Measurements from ENCODE around the gene DBX1.

Gene DBX1

DNA sequence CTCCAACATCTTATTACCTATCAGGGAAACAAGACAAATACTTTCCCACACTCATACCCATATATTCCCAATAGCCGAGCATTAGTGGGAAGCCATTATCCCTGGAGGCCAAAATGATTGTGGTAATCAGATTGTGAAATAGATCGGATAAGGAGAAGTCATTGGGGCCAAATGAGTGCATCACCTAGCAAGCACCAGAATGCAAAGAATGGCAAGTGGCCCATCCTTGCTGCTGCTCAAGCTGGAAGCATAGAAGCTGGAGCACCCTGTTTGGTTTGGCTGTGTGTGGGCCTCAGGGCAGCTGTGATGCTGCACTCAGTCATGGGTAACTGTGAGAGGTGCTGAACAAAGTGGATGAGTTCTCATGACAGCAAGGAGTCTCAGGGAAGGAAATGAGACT is 18.7 kb upstream of the DBX1 start:
- in situ Hi-C loops (cut with MboI; ENCODE audit: low sequenced_read_pairs) = no loop called here
- Histone ChIP-seq H3K9me3 (no peaks in the 10 kb centered on the region), H3K4me1 (peaks cover 8% of the 10 kb centered on the region; the same call in 1 of the 2 replicates), H3K36me3 (replicated peaks) (no peaks in the 10 kb centered on the region), H3K27me3 (ENCODE audit: low read depth) (no peaks in the 10 kb centered on the region), H3K4me3 (no peak overlapping the region)
- DNase-seq (ENCODE audit: low spot score in 2 of 2) = no peak

DNA sequence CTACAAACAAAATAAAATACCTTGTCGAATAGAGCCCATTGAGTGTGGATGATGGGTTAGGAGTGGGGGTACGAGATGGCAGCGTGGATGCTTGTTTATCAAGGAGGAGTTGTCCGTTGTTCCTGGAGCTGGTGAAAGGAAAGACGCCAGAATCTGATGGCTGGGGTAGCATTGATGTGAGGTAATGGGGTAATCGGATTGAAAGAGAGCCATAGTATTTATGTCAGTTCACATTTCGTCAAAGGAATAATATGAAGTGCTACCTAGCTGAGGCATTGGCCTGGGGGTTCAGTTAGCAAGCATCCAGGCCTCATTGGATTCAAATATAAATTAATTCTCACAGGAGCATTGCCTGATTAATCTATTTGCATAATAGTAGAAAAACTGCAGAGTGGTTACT is 16.9 kb upstream of the DBX1 start:
- Histone ChIP-seq H3K9me3 (no peaks in the 10 kb centered on the region), H3K4me1 (peaks cover 8% of the 10 kb centered on the region; the same call in 1 of the 2 replicates), H3K4me3 (no peak overlapping the region), H3K36me3 (replicated peaks) (no peaks in the 10 kb centered on the region), H3K27me3 (ENCODE audit: low read depth) (0 out of 2 replicates have a peak, but pooled peaks cover 3% of the 10 kb centered on the region)
- in situ Hi-C loops (cut with MboI; ENCODE audit: low sequenced_read_pairs) = no loop called here
- DNase-seq (ENCODE audit: low spot score in 2 of 2) = peak in 1 of 2 experiments; percentile 18

DNA sequence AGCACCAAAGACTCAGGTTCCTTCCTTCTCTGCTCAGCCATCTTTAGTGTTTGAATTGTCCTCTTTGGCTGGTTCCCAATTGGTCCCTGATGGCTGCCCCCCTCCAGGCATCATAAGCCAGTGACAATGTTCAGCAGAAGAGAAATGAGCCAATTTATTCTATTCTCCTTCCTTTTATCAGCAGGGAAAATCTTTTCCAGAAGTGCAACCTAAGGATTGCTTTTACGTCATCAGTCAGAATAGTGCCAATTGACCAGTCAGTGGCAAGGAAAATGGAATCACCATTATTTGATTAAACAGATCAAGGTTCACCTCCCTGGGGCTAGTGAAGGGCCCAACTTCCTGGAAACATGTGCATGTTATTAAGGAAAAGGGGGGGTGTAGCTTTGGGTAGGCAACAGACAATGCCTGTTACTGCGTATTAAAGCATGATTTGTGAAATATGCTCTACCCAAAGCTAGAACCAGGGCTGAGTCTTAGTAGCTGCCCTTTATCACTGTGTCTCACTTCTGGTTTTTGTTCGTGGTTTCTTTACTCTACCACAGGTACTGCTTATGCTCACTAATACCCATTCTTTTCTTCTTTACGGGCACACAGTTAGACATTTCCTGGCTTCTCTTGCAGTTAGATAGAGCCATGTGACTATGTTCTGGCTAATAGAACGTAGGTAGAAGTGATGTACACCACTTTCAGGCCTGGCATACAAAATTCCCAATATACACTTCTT is 12.6 kb upstream of the DBX1 start:
- peaks cover 8% of the 10 kb centered on the region; the same call in 1 of the 2 replicates for H3K4me1 ChIP-seq
- in situ Hi-C loops (cut with MboI; ENCODE audit: low sequenced_read_pairs) = no loop called here
- DNase-seq (ENCODE audit: low spot score in 2 of 2) = no peak
- H3K36me3 ChIP-seq (replicated peaks) = no peaks in the 10 kb centered on the region
- H3K9me3 ChIP-seq = peaks cover 5% of the 10 kb centered on the region; the same call in 1 of the 2 replicates
- H3K4me3 ChIP-seq = no peak overlapping the region
- 0 out of 2 replicates have a peak, but pooled peaks cover 5% of the 10 kb centered on the region for H3K27me3 ChIP-seq (ENCODE audit: low read depth)

DNA sequence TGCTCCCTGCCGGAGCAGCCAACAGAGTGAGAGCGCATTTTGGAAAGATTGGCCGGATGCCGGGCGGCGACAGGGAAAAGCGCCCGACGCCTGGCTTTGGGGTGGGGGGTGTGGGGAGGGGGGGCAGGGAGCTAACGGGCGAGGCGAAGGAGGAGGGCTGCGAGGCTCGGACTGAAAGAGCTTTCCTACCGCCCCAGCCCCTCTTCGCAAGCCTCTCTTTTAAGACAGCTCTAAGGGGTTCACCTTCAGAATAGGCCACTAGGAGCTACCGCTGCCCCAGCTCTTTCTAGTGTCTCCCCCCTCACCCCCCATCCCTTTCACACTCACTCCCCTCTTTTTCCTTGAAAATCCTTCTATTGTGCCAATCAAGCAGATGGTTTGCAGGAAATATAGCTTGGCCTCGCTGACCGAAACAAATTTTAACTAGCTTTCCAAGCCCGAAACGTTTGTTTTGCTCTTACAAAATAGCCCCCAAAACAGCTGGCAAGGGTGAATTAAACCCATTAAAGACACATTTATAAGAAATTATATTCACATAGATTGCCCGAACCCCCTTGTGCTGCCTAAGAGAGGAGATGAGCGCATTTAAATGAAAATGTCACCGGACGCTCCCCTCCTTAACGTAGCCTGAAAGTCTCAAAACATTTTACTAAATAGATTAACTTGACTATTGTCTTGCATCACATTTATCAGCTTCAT is 3.7 kb upstream of the DBX1 start:
- Histone ChIP-seq H3K36me3 (replicated peaks) (no peaks in the 10 kb centered on the region), H3K4me3 (no peak overlapping the region), H3K9me3 (no peaks in the 10 kb centered on the region), H3K27me3 (ENCODE audit: low read depth) (peaks cover 62% of the 10 kb centered on the region), H3K4me1 (no peaks in the 10 kb centered on the region)
- in situ Hi-C loops (cut with MboI; ENCODE audit: low sequenced_read_pairs) = no loop called here
- no peak for DNase-seq (ENCODE audit: low spot score in 2 of 2)

DNA sequence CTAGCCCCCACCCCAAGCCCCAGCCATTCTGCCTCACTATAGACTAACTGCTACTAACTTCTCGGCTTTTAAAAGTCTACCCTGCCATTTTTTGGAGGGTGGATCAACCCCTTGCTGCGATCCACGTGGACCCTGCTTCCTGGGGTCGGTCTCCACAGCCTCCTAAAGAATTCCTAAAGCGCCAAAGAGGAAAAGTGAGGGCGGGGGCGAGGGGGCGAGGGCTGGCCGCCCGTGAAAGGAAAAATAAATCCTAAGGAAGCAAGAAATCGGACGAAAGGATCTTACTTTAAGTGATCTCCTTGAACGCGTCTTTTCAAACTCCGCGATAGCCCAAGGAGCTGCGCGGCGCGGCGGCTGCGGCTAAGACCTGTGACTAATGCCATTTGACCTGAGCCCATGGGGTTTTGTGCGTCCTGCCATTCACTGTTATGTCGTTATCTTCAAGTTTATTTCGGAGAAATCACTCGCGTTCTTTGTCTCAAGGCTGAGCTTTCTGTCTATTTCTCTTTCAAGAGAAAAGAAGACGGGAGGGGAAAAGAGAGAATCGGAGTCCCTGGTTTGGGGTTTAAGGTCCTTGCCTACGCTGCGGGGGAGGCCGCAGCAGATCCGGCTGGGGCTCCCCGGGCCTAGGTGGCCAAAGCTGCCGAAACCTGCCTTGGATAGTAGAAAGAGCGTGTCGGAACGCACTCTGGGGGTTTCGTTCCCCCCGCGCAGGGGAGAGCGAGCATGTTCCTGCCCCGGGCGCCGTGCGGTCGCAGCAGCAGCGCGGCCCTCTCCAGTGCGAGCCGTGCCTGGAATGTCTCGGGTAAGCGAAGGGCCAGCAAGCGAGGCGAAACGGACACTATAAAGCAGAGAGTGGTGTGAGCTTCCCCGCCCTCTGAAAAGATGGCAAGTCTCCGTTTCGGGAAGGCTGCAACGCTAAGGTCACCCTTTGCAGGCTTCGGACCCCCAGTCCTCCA is 2.8 kb upstream of the DBX1 start:
- H3K4me3 ChIP-seq = no peak overlapping the region

DNA sequence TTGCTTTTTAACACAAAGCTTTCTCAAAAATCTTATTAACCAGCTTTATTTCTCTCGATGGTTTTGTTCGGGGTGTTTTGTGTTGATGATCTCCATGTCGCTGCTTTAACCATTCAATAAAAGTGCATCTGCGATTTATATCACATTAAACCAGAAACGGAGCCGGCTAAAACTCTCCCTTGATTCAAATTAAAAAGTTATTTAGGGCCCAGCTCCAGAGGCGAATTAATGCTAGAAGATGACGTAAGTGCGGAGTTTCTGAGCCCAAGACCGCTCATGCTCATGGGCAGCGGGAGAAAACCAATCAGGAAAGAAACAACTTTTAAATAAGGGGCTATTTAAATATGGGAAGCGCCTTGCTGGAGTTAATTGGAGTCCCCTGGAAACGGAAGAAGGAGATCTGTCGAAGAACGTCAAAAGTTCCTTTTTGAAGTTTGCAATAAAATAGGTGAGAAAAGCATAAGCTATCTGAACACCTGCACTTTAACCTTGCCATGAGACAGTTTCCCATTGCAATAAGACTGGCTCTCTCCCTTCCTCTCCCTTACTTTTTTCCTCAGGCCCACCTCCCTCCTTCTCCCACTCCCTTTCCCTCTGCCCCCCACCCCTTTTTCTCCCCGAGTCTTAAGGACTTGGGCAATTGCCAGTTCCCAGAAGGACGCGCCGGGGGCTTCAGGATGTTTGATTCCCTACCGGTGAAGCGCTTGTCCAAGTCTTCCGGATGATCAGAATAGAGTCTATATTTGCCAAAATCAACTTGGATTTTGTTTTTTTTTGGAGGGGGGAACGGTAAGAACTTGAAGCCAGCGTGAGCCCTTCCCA is 1.9 kb upstream of the DBX1 start:
- Histone ChIP-seq H3K4me1 (no peaks in the 10 kb centered on the region), H3K9me3 (no peaks in the 10 kb centered on the region), H3K27me3 (ENCODE audit: low read depth) (peaks cover 78% of the 10 kb centered on the region), H3K4me3 (no peak overlapping the region), H3K36me3 (replicated peaks) (no peaks in the 10 kb centered on the region)
- no peak for DNase-seq (ENCODE audit: low spot score in 2 of 2)
- in situ Hi-C loops (cut with MboI; ENCODE audit: low sequenced_read_pairs) = no loop called here

More for the DNA sequence above, 2.8 kb upstream of the DBX1 start:
- in situ Hi-C loops (cut with MboI; ENCODE audit: low sequenced_read_pairs) = no loop called here
- H3K9me3 ChIP-seq = no peaks in the 10 kb centered on the region
- H3K4me1 ChIP-seq = no peaks in the 10 kb centered on the region
- H3K27me3 ChIP-seq (ENCODE audit: low read depth) = peaks cover 70% of the 10 kb centered on the region
- no peaks in the 10 kb centered on the region for H3K36me3 ChIP-seq (replicated peaks)
- peak in 1 of 2 experiments; percentile 15 for DNase-seq (ENCODE audit: low spot score in 2 of 2)

DNA sequence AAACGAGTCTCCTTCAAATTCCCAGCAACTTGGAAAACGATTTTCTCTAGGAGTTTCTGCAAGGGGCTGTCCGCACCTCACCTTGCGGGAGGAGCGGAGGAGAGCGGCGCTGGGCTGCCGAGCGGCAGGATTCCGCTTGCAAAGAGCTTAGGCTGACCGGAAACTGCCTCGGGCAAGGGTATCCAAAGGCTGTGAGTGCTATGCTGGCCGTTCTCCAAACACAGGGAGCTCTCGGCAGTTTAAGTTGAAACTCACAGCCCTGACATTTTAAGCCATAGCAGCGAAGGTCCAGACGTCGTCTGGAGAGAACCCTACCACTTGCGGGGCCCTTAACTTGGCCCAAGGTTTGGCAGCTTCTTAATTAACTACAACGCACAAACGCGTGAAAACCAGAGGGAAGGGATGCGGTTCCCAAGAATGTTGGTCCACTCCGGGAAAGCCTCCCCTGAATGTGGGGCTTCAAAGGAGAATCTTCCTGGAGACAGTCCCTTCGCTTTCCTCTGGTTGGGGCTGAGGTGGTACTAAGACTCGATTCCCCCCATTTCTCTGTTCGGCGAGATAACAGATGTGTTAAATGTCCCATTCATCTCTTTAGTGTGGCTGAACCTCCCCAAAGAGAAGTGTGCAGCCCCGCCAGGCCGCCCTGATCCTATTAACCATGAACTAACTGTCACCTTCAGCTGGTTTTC is 1.1 kb upstream of the DBX1 start:
- Histone ChIP-seq H3K9me3 (no peaks in the 10 kb centered on the region), H3K27me3 (ENCODE audit: low read depth) (peaks cover 84% of the 10 kb centered on the region), H3K4me3 (no peak overlapping the region), H3K36me3 (replicated peaks) (no peaks in the 10 kb centered on the region), H3K4me1 (no peaks in the 10 kb centered on the region)
- in situ Hi-C loops (cut with MboI; ENCODE audit: low sequenced_read_pairs) = no loop called here
- peak in 1 of 2 experiments; percentile 22 for DNase-seq (ENCODE audit: low spot score in 2 of 2)

DNA sequence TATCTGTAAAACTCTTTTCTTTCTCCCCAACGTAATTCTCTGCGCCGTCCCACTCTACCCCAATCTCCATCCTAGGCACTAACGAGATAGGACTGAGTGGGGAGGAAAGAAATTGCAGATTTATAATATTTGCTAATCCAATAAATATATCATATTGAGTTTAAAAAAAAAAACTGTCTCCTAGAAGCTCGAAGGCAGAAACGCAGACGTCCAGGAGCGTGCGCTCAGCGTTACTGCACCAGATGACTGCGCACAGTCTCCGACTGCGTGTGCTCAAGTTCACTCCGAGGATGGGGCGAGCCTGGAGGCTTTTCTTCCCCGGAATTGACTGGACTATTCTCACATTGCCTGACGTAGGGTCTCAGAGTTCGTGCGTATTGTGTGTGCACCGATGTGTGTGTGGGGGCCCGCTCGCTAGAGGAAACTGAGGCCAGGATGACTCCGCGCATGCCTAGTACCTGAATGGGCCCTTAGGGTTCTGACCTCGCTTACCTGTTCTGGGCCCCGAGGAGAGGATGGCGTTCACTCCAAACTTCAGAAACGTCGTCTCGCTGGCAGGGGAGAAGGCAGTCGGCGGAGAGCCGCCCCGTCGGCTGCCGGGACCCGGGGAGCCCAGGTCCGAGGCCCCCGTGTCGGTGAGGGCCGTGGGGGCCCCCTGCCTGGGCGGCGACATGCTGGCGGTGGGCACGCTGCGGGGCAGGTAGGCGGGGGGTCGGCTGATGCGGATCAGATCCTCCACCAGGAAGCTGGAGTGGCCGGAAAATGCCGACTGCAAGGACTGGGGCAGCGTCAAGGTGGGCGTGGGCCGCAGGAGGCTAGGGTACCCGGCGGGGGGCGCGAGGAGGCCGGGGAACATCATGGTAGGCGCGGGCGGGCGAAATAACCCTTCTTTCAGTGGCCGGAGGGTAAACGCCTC is 551 bp downstream of the DBX1 start:
- in situ Hi-C loops (cut with MboI; ENCODE audit: low sequenced_read_pairs) = no loop called here
- no peak for DNase-seq (ENCODE audit: low spot score in 2 of 2)
- Histone ChIP-seq H3K9me3 (no peaks in the 10 kb centered on the region), H3K36me3 (replicated peaks) (no peaks in the 10 kb centered on the region), H3K4me1 (no peaks in the 10 kb centered on the region), H3K27me3 (ENCODE audit: low read depth) (peaks cover 87% of the 10 kb centered on the region), H3K4me3 (no peak overlapping the region)

DNA sequence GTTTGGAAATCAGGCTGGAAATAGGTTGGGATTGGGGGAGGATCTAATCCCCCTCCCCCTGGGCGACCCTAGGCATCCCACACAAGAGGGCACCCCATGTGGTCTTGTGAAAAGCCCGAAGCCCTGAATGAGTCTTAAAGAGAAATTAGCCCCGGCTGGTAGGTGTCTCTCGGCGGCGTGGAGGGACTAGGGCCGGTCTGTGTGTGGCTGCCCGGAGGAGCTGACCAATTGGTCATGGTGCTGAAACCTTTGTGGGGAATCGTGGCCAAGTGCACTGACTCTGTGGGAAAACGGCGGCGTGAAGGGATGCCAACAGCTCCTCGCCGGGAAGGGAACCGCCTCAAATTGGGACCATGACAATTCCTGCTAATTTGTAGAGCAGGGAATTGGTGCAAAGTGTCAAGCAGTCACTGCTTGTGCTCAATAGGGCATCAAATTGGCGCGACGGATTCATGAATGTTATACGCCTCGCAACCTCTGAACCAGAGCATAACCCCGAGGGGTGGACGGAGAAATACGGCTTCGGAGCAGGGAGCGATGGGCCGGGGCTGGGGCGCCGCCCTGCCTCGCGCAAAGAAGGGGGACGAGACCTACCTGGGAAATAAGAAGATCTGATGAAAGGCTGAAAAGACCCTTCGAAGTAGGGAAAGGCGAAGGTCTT is 1.5 kb downstream of the DBX1 start:
- Histone ChIP-seq H3K27me3 (ENCODE audit: low read depth) (peaks cover 78% of the 10 kb centered on the region), H3K9me3 (no peaks in the 10 kb centered on the region), H3K36me3 (replicated peaks) (no peaks in the 10 kb centered on the region), H3K4me1 (no peaks in the 10 kb centered on the region), H3K4me3 (no peak overlapping the region)
- DNase-seq (ENCODE audit: low spot score in 2 of 2) = peak; percentile 25 to 80
- in situ Hi-C loops (cut with MboI; ENCODE audit: low sequenced_read_pairs) = no loop called here

DNA sequence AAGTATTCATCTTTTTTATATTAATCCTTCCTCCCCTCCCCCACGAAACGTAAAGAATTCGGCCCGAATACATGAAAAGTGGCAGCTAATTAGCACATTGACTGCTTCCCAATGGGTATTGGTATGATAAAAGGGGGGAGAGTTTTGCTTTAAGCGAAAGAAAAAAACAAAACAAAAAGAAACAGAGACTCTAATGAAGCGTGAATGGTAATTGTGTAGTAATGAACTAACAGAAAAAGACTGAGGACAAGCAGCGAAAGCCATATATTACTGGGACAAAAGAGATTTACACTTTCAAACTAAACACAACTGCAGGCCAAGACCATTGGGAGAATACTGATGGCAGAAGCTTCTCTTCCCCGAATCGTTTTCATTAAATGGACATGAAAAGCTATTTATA is 2.5 kb downstream of the DBX1 start:
- Histone ChIP-seq H3K4me3 (no peak overlapping the region), H3K4me1 (no peaks in the 10 kb centered on the region), H3K36me3 (replicated peaks) (no peaks in the 10 kb centered on the region), H3K27me3 (ENCODE audit: low read depth) (peaks cover 70% of the 10 kb centered on the region), H3K9me3 (no peaks in the 10 kb centered on the region)
- no peak for DNase-seq (ENCODE audit: low spot score in 2 of 2)
- in situ Hi-C loops (cut with MboI; ENCODE audit: low sequenced_read_pairs) = no loop called here

DNA sequence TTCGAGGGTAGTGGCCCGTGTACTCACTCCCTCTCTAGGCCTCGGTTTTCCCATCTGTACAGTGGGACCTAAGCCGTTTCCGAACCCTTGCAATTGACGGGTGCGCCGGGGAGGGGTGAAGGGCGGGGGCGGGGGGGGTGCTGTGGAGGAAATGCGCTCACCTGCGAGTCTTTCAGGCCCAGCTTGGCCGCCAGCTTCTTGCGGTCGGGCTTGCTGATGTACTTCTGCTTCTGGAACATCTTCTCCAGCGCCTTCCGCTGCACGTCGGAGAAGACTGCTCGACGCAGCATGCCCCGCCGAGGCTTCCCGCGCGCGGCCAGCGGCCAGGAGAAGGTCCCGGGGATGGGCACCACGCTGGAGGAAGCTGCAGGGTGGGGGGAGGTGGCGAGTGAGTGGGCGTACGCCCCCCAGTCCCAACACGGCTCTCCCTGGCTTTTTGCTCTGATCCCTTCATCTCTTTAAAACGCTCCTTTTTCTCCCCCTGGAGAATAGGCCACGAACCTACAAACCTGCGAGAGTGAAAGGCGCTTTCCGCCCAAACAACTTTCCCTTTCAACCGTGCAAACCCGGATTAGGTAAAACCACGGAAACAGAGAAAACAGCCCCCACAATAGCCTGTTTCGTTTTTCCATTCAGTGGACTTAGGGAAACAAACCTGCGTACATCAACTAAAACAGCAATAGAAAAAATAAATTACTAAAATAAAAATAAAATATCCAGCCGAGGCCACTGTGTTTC is 3.2 kb downstream of the DBX1 start:
- Histone ChIP-seq H3K27me3 (ENCODE audit: low read depth) (peaks cover 65% of the 10 kb centered on the region), H3K36me3 (replicated peaks) (no peaks in the 10 kb centered on the region), H3K9me3 (no peaks in the 10 kb centered on the region), H3K4me3 (no peak overlapping the region), H3K4me1 (no peaks in the 10 kb centered on the region)
- DNase-seq (ENCODE audit: low spot score in 2 of 2) = no peak
- in situ Hi-C loops (cut with MboI; ENCODE audit: low sequenced_read_pairs) = no loop called here
